HL-60 (cell line): ENCODE data around the gene PDE1C.

Source experiments
- CTCF ChIP-seq: IDR thresholded peaks from one replicate; pipeline ENCODE4 v1.5.1; 2011; ENCODE audit warnings: low read length, control low read depth, inconsistent platforms; ENCODE audit not compliant: insufficient read depth
- GABPA ChIP-seq: IDR thresholded peaks from 2 replicates; pipeline ENCODE4 v1.6.1; 2012; ENCODE audit warnings: low read depth
- POLR2AphosphoS5 ChIP-seq: IDR thresholded peaks from 2 replicates; pipeline ENCODE4 v1.6.1; 2012; ENCODE audit warnings: low read depth
- REST ChIP-seq: IDR thresholded peaks from 2 replicates; pipeline ENCODE4 v1.6.1; 2012; ENCODE audit warnings: low read depth; ENCODE audit not compliant: insufficient replicate concordance
- SPI1 ChIP-seq: IDR thresholded peaks from 2 replicates; pipeline ENCODE4 v1.6.1; 2012; ENCODE audit warnings: low read depth, mild to moderate bottlenecking, borderline replicate concordance

- TF ChIP-seq CTCF (no peak), REST (no peak), POLR2AphosphoS5 (no peak), GABPA (no peak), SPI1 (no peak)
These were observed 131.1 kb downstream of the PDE1C start for GRCh38 chr7:31939076-31939475.
